DND-41 (cell line): Measurements from ENCODE around the gene ACAN.
A peak's percentile ranks its signal among the peaks of the same experiment; 100 is the strongest.

Experiments
- ATAC-seq: fragments of 200-7000 bp; cut with Tn5 transposase; 3 replicates; pipeline ENCODE4 v1.9.1; 2021; ENCODE audit warnings: low read depth; ENCODE audit not compliant: insufficient read depth
- DNase-seq: peaks from one replicate; pipeline ENCODE4 v3.0.0-alpha.2; 2020
- H2AFZ ChIP-seq: 2 replicates; pipeline ENCODE4 v1.6.0; 2012; ENCODE audit warnings: low read depth, low read length
- H3K27ac ChIP-seq: 2 replicates; pipeline ENCODE4 v1.5.1; 2012; ENCODE audit warnings: low read length, inconsistent platforms
- H3K27me3 ChIP-seq: fragments of 200-600 bp; sonication (generic); 2 replicates; pipeline ENCODE4 v1.6.0; 2012; ENCODE audit warnings: low read length, mild to moderate bottlenecking, inconsistent platforms; ENCODE audit not compliant: insufficient read depth, poor library complexity
- H3K36me3 ChIP-seq: 2 replicates; pipeline ENCODE4 v1.5.1; 2012; ENCODE audit warnings: low read length, inconsistent platforms; ENCODE audit not compliant: insufficient read depth
- H3K4me1 ChIP-seq: 2 replicates; pipeline ENCODE4 v1.5.1; 2012; ENCODE audit warnings: mild to moderate bottlenecking, low read length; ENCODE audit not compliant: insufficient read depth
- H3K4me2 ChIP-seq: 2 replicates; pipeline ENCODE4 v1.6.0; 2012; ENCODE audit warnings: mild to moderate bottlenecking, moderate library complexity, low read length, inconsistent platforms; ENCODE audit not compliant: insufficient read depth
- H3K4me3 ChIP-seq, 2 experiments: fragments of 200-600 bp in 1 of 2; shearing (Covaris generic) in 1 of 2; 2 replicates each; pipeline ENCODE4 v1.5.1; 2012 to 2016; ENCODE audit warnings: inconsistent platforms in 2 of 2, low read length in 2 of 2, mild to moderate bottlenecking in 2 of 2, low read depth in 1 of 2, moderate library complexity in 1 of 2
- H3K79me2 ChIP-seq: 2 replicates; pipeline ENCODE4 v1.6.0; 2012; ENCODE audit warnings: low read length, inconsistent platforms; ENCODE audit not compliant: insufficient read depth
- H3K9ac ChIP-seq: 2 replicates; pipeline ENCODE4 v1.6.0; 2012; ENCODE audit warnings: low read depth, mild to moderate bottlenecking, inconsistent platforms, low read length, moderate library complexity
- H3K9me3 ChIP-seq: 2 replicates; pipeline ENCODE4 v1.5.1; 2012; ENCODE audit warnings: low read length, moderate library complexity, mild to moderate bottlenecking, inconsistent platforms; ENCODE audit not compliant: insufficient read depth, severe bottlenecking
- H4K20me1 ChIP-seq: 2 replicates; pipeline ENCODE4 v1.6.0; 2012; ENCODE audit warnings: low read length; ENCODE audit not compliant: insufficient read depth
- EZH2 ChIP-seq: IDR thresholded peaks from 3 replicates; pipeline ENCODE4 v1.6.1; 2012; ENCODE audit warnings: borderline replicate concordance, low read depth, mild to moderate bottlenecking, moderate library complexity, low read length, inconsistent platforms; ENCODE audit not compliant: severe bottlenecking
- TF ChIP-seq, protein P1 (sequence below): IDR thresholded peaks from 2 replicates; pipeline ENCODE4 v1.5.1; 2012; ENCODE audit warnings: borderline replicate concordance, low read length, moderate library complexity, mild to moderate bottlenecking; ENCODE audit not compliant: poor library complexity, severe bottlenecking; ENCODE audit errors: extremely low read depth

Gene ACAN

DNA sequence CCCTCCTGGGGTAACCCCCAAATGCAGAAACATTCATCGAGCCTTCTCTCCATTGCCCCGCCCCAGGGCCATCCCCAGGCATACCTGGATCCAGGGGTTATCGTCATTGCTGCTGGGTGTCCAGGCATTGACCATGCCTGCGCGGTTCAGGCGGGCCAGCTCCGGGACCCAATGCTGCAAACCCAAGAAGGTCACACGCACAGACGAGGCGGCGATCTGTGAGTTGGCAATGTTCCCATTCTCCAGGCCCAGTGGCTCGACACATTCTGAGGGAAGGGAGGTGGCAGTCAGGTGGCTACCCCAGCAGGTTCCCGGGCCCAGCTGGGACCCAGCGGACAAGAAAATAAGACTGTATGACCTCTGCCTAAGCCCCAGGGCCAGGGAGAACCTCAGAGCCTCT lies 103.9 kb downstream of the ACAN start:
- Histone ChIP-seq H2AFZ (no peak overlapping the region), H3K9ac (no peak overlapping the region), H3K9me3 (no peaks in the 10 kb centered on the region), H3K4me3 (no peak overlapping the region), H3K79me2 (peaks cover 51% of the 10 kb centered on the region), H3K36me3 (peaks cover 97% of the 10 kb centered on the region), H3K4me2 (no peak overlapping the region), H3K27me3 (no peaks in the 10 kb centered on the region), H3K27ac (no peak overlapping the region), H4K20me1 (peaks cover 73% of the 10 kb centered on the region), H3K4me1 (peaks cover 42% of the 10 kb centered on the region)
- no peak for DNase-seq
- ATAC-seq = no peak
- TF ChIP-seq EZH2 = no peak
- TF ChIP-seq, protein P1, sequence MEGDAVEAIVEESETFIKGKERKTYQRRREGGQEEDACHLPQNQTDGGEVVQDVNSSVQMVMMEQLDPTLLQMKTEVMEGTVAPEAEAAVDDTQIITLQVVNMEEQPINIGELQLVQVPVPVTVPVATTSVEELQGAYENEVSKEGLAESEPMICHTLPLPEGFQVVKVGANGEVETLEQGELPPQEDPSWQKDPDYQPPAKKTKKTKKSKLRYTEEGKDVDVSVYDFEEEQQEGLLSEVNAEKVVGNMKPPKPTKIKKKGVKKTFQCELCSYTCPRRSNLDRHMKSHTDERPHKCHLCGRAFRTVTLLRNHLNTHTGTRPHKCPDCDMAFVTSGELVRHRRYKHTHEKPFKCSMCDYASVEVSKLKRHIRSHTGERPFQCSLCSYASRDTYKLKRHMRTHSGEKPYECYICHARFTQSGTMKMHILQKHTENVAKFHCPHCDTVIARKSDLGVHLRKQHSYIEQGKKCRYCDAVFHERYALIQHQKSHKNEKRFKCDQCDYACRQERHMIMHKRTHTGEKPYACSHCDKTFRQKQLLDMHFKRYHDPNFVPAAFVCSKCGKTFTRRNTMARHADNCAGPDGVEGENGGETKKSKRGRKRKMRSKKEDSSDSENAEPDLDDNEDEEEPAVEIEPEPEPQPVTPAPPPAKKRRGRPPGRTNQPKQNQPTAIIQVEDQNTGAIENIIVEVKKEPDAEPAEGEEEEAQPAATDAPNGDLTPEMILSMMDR = no peak

DNA sequence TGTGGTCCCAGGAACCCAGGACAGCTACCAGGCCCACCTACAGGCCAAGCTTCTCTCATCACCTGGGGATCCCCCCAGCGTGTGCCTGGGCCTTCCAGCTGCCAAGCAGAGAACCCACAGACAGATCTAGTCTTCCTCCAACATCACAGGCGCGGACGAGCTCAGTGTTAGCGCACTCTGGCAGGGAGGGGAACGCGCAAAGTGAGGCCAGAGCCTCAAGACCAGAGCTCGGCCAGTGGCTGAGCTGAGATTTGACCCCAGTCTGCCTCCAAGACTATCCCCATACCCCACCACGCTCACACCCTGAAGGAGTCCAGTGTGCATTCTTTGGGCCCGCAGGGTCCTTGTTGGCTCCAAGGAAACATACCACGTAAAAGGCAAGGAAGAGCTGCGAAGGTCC lies 104.9 kb downstream of the ACAN start:
- Histone ChIP-seq H4K20me1 (peaks cover 65% of the 10 kb centered on the region), H3K36me3 (peaks cover 90% of the 10 kb centered on the region)

DNA sequence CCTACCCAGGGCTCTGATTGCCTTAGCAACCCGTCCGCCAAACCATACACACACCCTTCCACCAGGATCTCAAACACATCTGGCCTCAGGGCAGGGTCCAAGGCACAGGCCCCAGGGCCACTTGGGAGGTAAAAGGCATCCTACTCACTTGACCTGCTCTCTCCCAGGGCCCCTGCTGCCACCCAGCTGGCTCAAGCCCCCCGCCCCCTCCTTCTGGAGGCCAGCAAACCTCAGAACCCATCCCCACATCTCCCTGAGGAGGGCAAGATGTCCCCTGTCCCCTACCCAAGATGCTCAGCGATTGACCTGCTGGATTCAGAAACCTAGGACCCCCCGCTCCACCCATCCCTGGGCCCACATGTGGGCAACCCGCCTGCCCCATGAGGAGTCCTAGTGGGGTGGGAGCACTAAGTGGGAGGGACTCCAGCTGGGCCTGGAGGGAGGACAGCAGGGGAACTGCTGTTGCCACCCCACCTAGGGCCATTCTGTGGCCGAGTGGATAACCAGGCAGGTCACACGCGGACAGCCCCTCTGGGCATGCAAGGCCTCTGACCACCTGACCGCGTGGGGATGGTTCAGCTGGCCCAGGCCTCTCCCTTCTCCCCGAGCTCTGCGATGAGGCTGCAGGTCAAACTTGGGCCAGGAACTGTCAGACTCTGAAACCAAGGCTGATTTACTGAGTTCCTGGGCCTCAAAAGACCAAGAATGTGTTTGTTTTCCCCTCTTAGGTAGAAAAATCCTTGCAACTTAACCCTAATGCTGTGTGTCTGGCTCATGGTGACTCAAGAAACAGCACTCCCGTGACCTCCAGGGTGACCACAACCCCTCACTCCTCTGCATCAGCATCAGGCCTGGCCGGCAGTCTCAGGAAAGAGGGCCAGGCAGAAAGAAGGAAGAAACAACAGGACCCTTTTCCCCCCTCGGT lies 105.7 kb downstream of the ACAN start:
- no peaks in the 10 kb centered on the region for H3K9me3 ChIP-seq
- 0 out of 4 replicates have a peak overlapping the region, but pooled peaks of 1 of the 2 experiments have one; percentile 36 for H3K4me3 ChIP-seq
- H3K9ac ChIP-seq = peak overlapping the region; percentile 37; the same call in 1 of the 2 replicates
- H3K36me3 ChIP-seq = peaks cover 82% of the 10 kb centered on the region
- peak overlapping the region; percentile 85 for H3K4me2 ChIP-seq
- ATAC-seq (no peak), DNase-seq (no peak)
- H3K4me1 ChIP-seq = peaks cover 53% of the 10 kb centered on the region
- peaks cover 59% of the 10 kb centered on the region for H3K79me2 ChIP-seq
- H3K27me3 ChIP-seq = no peaks in the 10 kb centered on the region
- H3K27ac ChIP-seq = 0 out of 2 replicates have a peak overlapping the region, but pooled peaks have one; percentile 1
- H2AFZ ChIP-seq = no peak overlapping the region
- TF ChIP-seq, protein P1 = no peak
- TF ChIP-seq EZH2 = no peak
- H4K20me1 ChIP-seq = peaks cover 61% of the 10 kb centered on the region

More for the DNA sequence above, 104.9 kb downstream of the ACAN start:
- H3K4me3 ChIP-seq = no peak overlapping the region
- H3K4me1 ChIP-seq = peaks cover 47% of the 10 kb centered on the region
- H3K27ac ChIP-seq = no peak overlapping the region
- ATAC-seq = no peak
- peak overlapping the region; percentile 20; the same call in 1 of the 2 replicates for H3K4me2 ChIP-seq
- TF ChIP-seq EZH2 = no peak
- TF ChIP-seq, protein P1 = no peak
- H3K9me3 ChIP-seq = no peaks in the 10 kb centered on the region
- H3K27me3 ChIP-seq = no peaks in the 10 kb centered on the region
- peaks cover 60% of the 10 kb centered on the region for H3K79me2 ChIP-seq
- DNase-seq = no peak
- H3K9ac ChIP-seq = no peak overlapping the region
- H2AFZ ChIP-seq = no peak overlapping the region
